Left hindlimb (tissue), 1 donor: ENCODE results near the gene CD99.
"Not testable (repeated sequence)": the region's sequence is repeated elsewhere in the genome, so short reads cannot be mapped to it uniquely, and the experiment has no call there.

Experiments
- DNase-seq: peaks from one replicate; pipeline ENCODE4 v3.0.0-alpha.2; 2018

The CD99 gene

DNA sequence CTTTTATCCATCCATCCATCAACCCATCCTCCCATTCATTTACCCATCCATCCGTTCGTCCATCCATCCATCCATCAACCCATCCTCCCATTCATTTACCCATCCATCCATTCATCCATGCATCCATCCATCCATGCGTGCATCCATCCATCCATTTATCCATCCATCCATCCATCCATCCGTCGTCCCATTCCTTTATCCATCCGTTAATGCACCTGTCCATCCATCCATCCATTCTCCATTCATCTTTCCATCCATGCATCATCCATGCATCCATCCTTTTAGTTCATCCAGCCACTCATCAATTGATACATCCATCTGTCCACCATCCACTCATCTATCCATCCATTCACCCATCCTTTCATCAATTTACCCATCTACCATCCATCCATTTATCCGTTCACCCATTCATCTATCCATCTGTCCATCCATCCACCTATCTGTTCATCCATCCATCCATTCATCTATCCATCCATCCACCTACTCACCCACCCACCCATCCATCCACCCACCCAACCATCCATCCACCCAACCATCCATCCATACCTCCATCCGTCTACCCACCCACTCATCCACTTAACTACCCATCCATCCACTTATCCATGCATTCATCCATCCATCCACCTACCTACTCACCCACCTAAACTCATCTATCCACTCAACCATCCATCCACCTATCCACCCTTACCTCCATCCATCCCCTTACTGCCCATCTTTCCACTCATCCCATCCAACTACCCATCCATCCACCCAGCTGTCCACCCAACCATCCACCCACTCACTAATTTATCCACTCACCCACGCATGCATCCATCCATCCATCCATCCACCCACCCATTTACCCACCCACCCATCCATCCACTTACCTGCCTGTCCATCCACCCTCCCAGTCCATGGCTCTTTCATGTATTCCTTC, 9.6 kb downstream of the CD99 start:
- DNase-seq, result no peak

DNA sequence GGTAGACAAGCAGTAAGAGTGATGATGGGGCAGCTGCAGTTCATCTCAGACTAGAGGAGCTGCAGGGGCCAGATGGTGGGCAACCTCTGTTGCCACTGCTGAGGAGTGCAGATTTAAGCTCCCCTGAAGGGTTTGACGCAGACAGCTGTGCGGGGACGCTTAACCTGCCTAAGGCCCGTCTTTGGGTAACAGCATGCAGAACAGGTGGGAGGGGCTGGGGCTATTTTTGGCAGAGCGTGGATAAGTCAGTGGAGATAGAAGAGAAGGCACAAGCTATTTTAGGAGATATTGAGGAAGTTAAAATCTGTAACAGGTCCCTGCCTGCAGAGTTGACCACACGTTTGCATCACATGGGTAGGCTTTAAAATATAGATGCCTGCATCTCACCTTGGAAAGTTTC, 10.5 kb downstream of the CD99 start:
- no peak for DNase-seq

DNA sequence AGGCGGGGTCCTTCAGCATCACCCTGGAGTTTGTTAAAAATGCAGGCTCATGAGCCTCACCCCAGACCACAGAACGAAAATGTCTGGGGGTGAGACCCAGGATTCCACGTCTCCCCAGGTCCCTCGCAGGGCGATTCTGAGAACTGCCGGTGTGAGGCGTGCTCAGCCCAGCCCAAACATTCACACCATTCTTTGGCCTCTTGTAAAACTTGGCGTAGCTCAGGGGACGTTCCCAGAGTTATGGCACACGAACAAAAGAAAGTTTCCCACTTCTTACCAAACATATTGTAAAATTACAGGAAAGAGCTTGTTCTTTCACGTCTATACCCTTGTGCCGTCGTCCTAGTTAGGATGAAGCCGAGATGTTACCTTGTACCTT, 12.9 kb downstream of the CD99 start:
- peak; percentile 50 for DNase-seq

DNA sequence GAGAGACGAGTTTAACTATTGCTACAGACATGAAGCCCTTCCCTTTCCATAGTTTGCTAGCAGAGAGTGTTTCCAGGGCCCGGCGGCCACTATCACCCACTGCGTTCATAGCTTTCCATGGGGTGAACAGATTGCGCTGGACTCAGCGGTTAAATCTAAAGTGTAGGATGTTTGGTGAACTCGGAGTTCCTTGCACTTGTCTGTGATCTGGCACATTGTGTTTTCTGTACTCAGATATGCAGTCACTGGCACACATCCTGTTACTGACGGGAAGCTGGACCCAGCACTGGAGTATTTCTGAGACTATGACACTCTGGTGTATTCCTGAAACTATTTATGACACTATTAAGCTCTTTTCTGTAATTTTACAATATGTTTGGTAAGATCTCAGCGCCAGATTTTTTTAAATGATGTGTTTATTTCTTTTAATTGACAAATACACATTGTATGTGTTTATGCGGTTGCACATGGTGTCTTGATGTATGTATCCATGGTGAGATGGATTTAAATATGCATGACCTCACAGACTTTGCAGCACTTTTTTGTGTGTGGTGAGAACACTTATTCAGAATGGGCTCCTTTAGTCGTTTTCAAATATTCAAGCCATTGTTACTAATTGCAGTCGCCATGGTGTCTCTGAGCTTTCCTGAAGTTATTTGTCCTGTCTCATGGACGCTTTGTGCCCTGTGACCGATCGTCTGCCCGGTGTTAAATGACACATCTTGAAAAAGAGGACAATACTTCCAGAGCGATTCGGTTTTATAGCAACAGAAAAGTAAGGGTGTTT, 14.1 kb downstream of the CD99 start:
- no peak for DNase-seq

DNA sequence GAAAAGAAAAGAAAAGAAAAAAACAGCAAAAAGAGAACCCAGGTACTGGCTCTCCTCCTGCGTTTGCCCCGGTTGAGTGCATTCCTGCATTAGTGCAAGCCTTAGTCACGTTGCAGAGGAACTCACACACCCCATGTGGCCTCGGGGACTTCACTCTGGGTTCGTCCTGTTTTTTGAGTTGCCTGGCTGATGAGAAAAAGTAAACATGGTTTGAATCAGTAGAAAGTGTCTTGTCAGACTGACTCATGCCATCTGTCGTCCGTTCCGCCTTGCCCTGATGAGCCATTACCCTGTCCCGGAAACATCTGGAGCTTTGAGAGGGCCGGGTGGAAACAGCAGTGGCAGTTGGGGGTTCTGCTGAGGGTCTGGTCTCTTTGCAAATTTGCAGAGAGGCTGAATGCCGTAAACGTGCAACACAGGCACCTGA, 16.3 kb downstream of the CD99 start:
- DNase-seq, result peak; percentile 73

DNA sequence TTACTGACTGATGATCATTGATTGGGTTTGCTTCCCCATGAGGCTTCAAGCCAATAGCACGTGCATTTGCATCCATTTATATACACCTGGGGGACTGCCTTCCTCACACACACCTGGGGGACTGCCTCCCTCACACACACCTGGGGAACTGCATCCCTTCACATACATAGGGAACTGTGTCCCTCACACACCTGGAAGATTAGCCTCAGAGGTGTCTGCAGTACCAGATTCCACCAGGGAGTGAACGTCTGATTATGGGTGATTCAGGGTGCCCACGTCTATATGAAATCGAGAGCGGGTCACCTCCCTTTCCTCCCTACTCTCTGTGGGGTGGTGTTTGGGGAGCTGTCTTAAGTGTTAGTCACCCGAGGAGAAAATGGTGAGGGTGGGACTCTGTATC, 16.9 kb downstream of the CD99 start:
- no peak for DNase-seq

DNA sequence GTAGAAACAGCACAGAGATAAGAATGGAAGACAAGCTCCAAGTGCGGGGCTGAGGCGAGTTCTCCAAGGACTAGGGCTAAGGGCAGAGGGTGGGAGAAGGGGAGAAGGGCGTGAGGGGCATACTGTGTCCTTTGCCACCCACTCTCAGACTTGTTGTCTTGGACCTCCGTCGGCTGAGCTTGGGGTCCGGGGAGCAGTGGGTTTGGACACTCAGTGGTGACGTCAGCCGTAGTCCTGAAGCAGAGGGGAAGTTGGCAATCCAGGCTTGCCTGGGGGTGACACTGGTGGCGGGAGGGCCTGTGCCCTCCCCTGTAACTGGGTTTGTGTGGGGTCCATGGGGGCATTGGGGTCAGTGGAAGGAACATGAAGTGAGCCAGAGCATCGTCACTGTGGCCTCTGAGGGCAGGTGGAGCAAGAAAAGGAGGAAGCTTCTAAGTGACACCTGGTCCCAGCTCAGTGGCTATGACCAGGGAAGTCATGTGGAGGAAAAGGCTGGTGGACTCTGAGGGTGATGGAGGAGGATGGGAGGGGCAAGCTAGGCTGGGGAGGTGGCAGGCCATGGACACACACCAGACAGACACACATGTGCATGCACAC, 17.6 kb downstream of the CD99 start:
- DNase-seq, result no peak

DNA sequence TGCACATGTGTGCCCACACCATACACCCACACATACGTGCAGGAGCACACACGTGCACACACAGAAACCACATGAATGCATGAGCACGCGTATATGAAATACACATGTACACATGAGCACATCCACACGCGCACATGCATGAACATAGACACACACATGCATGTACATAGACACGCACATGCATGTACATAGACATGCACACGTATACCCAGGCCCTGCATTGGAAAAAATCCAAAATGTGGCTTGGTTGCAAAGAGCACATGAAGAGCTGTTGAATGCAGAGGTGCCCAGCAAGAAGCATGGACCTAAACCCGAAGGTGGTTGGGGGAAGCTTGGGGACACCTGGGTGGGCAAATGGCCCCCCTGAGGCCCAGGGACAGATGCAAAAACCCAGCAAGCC, 18.5 kb downstream of the CD99 start:
- DNase-seq, result no peak

DNA sequence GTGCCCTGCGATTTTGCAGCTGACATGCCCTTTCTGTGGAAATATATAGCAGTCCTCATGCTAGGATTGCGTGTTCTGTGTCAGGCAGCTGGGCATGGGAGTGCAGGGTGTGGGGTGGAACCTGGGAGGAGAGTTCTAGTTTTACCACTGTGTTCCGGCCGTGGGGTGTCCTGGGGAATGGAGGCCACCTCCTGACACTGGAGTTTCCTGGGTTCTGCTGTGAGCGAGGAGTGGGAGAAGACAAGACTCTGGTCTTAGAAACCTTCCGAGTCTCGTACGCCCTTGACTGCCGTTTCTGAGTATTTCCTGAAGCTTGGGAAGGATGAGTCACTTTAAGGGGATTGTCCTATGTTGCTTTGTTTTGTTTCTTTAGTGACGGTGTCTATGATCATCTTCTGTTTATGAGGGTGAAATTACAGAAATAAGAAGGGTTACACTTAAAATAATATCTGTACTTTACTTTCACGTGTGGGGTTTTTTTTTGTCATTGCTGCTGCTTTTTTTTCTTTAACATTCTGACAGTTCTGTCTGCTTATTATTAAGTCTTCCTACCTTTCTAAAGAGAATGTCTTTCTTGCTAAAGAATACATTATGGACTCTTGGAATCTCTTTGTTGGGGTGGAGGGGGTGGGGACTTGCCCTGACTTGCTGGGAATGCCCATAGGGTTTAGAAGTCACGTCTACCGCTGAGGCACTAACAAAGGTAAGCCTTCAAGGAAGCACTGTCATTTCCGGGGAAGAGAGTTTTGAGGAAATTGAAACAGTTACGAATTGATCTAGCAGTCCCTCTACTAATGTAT, 19.1 kb downstream of the CD99 start:
- DNase-seq, result no peak

DNA sequence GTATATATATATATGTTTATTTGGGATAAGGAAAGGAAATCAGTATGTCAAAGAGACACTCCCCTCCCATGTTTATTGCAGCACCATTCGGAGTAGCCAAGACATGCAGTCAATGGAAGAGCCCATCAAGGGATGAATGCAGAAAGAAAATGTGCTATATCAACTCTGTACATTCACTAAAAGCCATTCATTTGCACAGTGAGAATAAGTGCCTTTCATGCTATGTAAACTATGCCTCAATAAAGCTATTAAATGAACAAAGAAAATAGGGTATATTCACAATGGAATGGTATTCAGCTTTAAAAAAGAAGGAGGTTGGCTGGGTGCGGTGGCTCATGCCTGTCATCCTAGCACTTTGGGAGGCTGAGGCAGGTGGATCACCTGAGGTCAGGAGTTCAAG, 20.3 kb downstream of the CD99 start:
- no peak for DNase-seq

DNA sequence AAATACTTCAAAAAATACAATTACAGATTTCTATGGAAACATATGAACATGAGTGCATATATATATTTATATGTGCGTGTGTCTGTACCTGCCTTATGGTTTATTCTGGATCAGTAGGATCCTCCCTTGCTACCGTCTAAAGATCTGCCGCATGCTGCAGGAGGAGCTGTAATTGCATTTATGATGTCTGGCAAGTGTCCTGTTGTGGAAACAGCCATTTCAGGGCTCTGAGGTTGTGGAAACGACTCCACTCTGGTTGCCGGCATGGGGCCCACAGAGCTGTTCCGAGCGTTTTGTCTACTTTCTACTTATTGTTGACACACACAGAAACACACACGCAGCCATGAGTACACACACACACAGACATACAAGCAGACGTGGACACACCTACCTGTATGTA, 21.3 kb downstream of the CD99 start:
- DNase-seq, result no peak

DNA sequence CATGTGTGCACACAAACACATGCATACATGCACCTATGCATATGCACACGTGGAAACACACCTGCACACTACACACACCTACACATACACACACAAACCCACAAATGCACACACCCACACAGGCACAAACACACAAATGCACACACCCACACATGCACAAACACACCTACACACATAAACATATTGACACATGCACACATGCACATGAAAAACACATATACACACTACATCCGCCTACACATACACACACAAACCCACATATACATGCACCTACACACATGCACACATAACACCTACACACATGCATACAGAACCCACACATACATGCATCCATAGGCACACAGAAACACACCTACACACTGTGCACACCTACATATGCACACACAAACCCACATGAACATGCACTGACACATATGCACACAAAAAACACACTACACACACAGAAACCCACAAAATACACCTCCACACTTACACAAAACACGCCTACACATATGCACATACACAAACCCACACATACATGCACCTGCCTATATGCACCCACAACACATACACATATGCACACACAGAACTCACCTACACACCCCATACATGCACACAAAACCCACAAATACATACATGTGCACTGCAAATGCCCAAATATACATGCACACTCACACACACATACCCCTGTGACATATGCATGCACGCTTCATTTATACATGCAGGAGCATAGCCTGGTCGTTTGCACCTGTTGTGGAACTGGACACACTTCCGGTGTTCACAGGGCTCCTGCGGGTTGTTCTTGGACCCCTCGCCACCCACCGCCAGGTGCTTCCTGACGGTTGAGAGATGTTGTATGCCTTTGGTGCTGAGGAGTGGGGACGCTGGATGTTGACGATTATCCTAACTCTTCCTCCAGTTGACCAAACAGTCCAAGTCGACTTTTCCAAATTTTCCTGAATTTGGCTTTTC, 22.1 kb downstream of the CD99 start:
- DNase-seq, result no peak

DNA sequence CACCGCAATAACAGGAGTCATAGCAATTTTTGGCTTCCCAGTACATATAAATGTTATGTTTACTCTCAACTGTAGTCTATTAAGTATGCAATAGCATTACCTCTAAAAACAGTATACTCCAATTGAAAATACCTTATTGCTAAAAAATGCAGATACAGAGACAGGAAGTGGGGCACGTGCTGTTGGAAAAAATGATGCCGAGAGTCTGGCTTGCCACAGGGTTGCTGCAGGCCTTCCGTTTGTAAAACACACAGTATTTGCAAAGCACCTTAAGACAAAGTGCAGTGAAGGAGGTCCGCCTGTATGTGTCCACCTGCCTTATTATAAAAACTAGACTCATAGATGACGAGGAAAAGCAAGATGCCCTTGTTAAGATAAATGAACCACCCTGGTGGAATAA, 23.5 kb downstream of the CD99 start:
- no peak for DNase-seq

DNA sequence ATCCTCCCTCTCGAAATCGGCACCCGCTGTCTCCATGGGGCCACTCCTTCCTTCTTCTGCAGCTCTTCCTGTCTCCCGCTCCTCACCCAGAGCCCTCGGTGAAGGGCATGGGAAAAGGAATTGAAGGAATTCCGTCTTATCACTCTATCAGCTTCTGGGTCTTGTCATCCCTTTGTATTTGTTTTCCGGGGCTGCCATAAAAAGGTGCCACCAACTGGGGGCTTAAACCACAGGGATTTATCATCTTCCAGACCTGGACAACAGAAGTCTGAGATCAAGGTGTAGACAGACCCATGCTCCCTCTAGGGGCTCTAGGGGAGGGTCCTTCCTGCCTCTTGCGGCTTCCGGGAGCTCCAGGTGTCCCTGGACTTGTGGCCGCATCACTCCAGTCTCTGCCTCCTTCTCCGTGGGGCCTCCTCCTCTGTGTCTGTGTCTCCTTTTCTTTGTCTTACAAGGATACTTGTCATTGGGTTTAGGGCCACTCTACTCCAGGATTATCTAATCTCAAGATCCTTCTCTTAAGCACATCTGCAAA, 24.0 kb downstream of the CD99 start:
- no peak for DNase-seq

DNA sequence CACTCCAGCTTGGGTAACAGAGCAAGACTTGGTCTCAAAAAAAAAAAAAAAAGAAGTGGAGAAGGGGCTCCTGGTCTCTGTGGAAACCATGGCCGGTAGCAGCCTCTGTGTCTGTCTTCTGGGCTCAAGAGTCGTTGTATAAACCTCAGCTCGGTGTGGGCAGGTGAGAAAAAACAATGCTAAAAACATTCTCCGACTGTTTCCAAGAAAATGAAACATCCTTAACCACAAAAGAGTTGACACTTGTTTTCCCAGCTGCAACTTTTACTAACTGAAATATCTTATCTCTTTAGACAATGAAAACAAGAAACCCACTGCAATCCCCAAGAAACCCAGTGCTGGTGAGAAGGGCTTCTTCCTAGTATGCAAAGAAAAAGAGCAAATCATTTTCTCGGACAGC, 26.2 kb downstream of the CD99 start:
- DNase-seq, result no peak

DNA sequence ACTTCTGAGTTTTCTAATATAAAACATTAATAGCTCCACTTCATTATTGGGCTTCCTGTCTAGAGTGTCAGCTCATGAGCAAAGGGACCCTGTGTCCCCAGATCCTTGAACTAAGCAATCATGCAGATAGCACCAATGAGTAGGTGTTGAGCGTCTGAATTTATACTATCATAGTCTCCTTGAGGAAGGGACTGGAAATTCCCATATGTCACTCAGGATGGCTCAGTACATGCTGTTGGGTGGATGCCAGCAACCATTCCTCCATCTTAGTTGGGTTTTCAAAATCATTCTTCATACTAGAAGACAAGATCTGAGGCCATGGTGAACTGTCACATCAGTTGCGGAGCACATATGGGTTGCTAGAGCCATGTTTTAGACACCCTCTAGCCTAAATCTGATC, 27.7 kb downstream of the CD99 start:
- no peak for DNase-seq

DNA sequence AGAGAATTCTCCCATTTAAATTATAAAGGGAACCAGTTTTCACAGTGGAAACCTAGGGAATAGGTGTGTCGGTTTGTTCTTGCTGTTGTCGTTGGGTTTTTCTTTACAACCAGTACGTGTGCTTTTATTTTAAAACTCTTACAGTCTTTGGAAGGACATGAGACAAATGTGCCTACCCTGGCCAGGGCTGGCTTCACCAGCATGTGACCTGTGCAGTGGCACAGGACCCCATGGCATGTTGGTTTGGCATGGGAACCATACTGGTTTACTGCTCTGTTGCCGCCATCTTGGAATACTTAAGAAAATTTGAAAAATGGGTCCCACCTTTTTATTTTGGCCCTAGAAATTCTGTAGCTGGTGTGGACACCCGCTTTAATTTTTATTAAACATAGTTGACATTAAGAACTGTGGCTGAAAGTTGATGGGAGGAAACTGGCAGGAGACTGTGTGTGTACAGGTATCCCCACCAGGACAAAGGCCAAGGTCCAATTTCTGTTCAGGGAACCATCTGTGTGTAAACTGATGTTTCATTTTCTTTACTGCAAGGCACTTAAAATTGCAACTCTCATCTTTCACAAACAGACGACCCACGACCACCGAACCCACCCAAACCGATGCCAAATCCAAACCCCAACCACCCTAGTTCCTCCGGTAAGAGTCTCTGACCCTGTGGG, 28.8 kb downstream of the CD99 start:
- DNase-seq, result no peak

DNA sequence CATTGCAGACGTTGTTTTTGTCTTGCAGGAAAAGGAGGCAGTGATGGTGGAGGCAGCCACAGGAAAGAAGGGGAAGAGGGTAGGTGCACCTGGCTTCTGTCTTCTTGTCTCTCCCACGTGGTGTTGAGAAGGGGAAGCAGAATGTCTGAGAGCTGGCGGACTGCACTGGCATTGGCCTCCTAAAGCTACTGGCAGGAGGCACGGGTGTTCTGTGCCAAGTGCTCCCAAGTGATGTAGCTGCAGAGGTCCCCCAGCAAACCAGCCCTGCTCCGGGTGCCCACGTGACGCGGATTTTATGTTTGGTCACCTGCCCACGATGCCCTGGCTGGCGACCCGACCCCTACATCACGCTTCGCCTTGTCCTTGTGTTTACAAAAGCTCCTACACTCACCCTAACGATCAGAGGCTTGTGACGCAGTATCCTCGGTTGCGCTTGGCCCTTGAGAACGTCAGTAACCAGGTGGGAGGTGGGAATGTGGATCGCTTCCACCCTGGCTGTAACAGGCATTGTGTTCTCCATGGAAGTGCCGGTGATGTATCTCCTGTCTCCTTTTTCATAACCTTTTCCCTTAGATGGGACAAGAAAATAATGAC, 32.3 kb downstream of the CD99 start:
- DNase-seq, result no peak

DNA sequence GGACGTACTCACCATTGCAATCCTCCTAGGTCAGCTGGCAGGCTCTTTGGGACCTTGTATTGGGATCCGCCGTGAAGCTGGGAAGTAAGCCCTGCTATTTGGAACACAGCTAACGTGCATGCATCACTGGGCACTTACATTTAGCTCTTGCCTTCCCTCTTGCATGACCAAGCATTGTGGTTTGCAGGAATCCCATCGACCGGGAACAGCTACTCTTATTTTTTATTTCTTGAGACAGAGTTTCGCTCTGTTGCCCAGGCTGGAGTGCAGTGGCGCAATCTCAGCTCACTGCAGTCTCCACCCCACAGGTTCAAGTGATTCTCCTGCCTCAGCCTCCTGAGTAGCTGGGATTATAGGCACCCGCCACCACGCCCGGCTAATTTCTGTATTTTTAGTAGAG, 36.2 kb downstream of the CD99 start:
- DNase-seq, result not testable (repeated sequence)

DNA sequence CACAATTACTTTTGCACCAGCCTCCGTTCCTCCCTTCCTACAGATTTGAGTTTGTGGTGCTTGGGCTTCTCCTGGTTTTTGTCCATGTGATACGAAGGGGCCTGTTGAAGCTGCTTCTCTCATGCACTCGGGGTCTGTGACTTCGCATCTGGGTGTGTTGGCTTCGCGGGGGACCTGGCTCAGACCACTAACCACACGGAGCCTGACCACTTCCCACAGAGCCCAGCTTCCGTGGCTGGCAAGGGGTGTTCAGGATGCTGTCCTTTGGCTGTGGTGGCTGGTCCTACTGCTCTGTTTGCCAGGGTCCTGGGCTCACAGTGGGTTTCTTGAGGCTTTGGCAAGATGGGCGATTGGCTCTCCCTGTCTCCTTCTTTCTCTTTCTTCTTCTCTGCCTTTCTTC, 41.0 kb downstream of the CD99 start:
- DNase-seq, result no peak

DNA sequence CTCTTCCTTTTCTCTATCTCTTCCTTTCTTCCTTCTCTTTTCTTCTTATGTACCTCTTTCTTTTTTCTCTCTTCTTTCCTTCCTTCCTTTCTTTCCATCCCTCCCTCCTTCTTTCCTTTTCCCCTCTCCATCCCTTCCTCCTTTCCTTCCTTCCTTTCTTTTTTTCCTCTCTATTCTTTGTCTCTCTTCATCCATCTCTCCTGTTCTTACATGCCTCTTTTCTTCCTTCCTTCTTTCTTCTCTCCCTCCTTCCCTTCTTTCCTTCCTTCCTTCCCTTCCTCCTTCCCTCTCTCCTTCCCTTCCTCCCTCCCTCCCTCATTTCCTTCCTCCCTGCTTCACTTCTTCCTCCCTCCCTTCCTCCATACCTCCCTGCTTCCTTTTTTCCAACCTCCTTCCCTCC, 41.6 kb downstream of the CD99 start:
- no peak for DNase-seq
